Heart left ventricle (tissue), 16 donors: ENCODE results near the gene TMEM150A. TPM values are rescaled to one million over a fixed set of nuclear protein-coding genes. Genes with fewer than 3 reads are reported as not detected.

Experiments used
- ATAC-seq, 4 donors: fragments of 200-7000 bp; cut with Tn5 transposase; one replicate each; pipeline ENCODE4 v1.9.1; 2020 to 2022; ENCODE audit warnings: moderate library complexity in 4 of 4, mild to moderate bottlenecking in 3 of 4, moderate number of reproducible peaks in 1 of 4
- DNase-seq, 5 donors: peaks; one replicate each; pipeline ENCODE4 v3.0.0-alpha.2; 2020
- H3K27ac ChIP-seq, 12 donors: fragments of 200-600 bp; sonication (generic) in 4 of 12; one replicate each; pipeline versions ENCODE4 v1.5.0 to v1.8.0; 2016 to 2022; ENCODE audit warnings: mild to moderate bottlenecking in 2 of 12
- H3K27me3 ChIP-seq, 9 donors: fragments of 200-600 bp; sonication (generic) in 2 of 9; one replicate each; pipeline versions ENCODE4 v1.5.1 to v1.8.0; 2016 to 2022; ENCODE audit warnings: mild to moderate bottlenecking in 3 of 9
- H3K36me3 ChIP-seq, 9 donors: fragments of 200-600 bp; sonication (generic) in 2 of 9; one replicate each; pipeline versions ENCODE4 v1.5.0 to v1.8.0; 2018 to 2022; ENCODE audit warnings: mild to moderate bottlenecking in 2 of 9
- H3K4me1 ChIP-seq, 12 donors: fragments of 200-600 bp; sonication (generic) in 4 of 12; one replicate each; pipeline versions ENCODE4 v1.5.0 to v1.8.0; 2016 to 2022; ENCODE audit warnings: mild to moderate bottlenecking in 3 of 12
- H3K4me3 ChIP-seq, 12 donors: fragments of 200-600 bp; sonication (generic) in 4 of 12; one replicate each; pipeline versions ENCODE4 v1.5.0 to v1.8.0; 2017 to 2022; ENCODE audit warnings: mild to moderate bottlenecking in 9 of 12, moderate library complexity in 4 of 12
- H3K9me3 ChIP-seq, 12 donors: fragments of 200-600 bp; sonication (generic) in 4 of 12; one replicate each; pipeline versions ENCODE4 v1.5.0 to v1.8.0; 2016 to 2022; ENCODE audit warnings: mild to moderate bottlenecking in 1 of 12
- CTCF ChIP-seq, 12 donors: fragments of 200-600 bp; sonication (generic) in 4 of 12; IDR thresholded peaks; one replicate each; pipeline versions ENCODE4 v1.5.0 to v1.8.0; 2018 to 2022; ENCODE audit warnings: antibody characterized with exemption in 12 of 12, mild to moderate bottlenecking in 5 of 12
- POLR2A ChIP-seq, 2 donors: fragments of 450-650 bp; IDR thresholded peaks; one replicate each; pipeline ENCODE4 v1.6.1; 2017; ENCODE audit warnings: antibody characterized with exemption in 2 of 2, mild to moderate bottlenecking in 2 of 2, moderate library complexity in 2 of 2
- WGBS, 4 donors: extraction: QIAGEN DNeasy Blood & Tissue Kit in 2 of 4; methylation state at CpG; one replicate each; pipeline versions ENCODE4 v1.1.5 to v1.1.7; 2013 to 2018; 5-methylcytosine and 5-hydroxymethylcytosine counted together
- intact Hi-C, 10 donors: fragments of 100-400 bp; cut with DNase I; formaldehyde crosslinking; loops; one replicate each; pipeline versions ENCODE4 v1.11.1 to v1.14.2; 2022
- polyA plus RNA-seq, 2 donors: library from polyadenylated mRNA; stranded (reverse); fragments of 200-250 nt; gene quantifications; one replicate each; pipeline ENCODE4 v1.2.3, GENCODE V29; 2013
- total RNA-seq, 9 donors: library from RNA; depleted of rRNA in 2 of 9; stranded (reverse); fragments of >200 nt in 2 of 9; fragmentation: NEBNext Ultra II Directional in 3 of 9; extraction: Animal tissue kit (Norgen Biotek cat#: 25700) in 3 of 9; gene quantifications; one replicate each; pipeline versions ENCODE4 v1.1.0 to v1.2.4, GENCODE V29; 2016 to 2023
- donor health status: ischemic (EF 13 %, LVEDD 7.1; RV severe dilation, severe dysfunction).
- donor health status: healthy with polysubstance abuse.
- donor health status: DM: no; HTN: yes; CAD: no.
- donor health status: DM: no; HTN: no; CAD: no.
- donor health status: ischemic (EF 25% LVEDD 6.9; RV normal size, moderate dysfunction).
- donor health status: ischemic (EF 25% LVEDD 5.7; RV mildly dilated, moderate dysfunction).
- donor health status: healthy.
- donor health status: DM: yes; HTN: yes; CAD: no.
- donor health status: ischemic (EF 35%, LVEDD 5.7; RV mildly dilated, moderate dysfunction).
- donor health status: nonischemic (EF 11% LVEDD 7.7; RV severe dilation, severe dysfunction).
- donor health status: DM: yes; HTN: yes; CAD: no.
- donor health status: PGD.
- donor health status: ischemic (EF 29% LVEDD 5.4; RV normal size, mild dysfunction).
- donor health status: nonischemic (EF 23%, LVEDD 6.1; RV moderate dilation, normal function).

Gene TMEM150A
- total and polyA plus RNA-seq, 11 donors = 6.4 to 20.8 (median 11.5) TPM

DNA sequence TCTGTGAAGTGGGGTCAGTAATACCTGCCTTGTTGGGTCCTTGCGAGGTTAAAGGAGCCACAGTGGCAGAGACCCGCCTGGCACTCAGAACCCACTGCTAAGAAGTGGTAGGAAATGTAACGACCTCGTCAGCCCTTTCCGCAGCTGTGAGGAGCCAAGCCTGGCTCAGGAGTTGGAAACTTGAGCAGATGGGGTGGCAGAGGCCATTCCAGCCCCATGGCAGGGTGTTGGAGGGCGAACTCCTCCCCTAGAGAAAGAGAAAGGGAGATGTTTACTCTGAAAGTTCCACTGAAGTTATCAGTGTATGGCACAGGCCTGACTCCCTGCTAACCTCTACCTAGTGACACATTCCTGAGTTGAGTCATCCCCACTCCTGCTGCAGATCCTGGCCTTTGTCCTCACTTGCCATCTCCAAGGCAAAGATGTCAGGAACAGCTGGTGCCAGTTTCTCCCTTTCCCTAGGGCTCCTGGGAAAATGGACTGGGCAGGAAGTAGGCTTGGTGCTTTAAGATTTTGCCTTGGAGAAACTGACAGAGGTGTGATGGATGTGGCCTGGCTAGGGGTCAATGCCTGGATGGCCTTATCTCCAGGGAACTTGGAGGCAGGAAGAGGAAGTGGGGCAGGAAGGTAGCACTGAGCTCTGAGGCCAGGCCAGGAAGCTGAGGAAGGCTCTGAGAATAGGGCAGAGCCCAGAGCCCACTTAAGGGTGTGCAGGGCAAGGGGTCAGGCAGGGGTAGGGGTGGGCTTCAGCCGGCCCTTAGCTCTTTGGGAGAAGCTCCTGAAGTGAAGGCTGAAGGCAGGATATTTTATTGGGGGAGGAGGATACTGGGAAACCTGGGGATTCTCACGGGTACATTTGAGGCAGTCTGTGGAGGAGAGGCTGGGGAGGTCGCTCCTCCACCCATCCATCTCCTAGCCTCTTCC lies 17.4 kb downstream of the TMEM150A start:
- TF ChIP-seq POLR2A (IDR thresholded peaks at IDR 0.05) (no peak), CTCF (IDR thresholded peaks at IDR 0.05) (no peak)
- Histone ChIP-seq H3K36me3 (peaks cover 0 to 11% (median 0%) of the 10 kb centered on the region in 9 donors), H3K27ac (peak overlapping the region; percentile 87 to 97 (median 94)), H3K27me3 (no peaks in the 10 kb centered on the region), H3K4me3 (peak overlapping the region; percentile 50 to 90 (median 74)), H3K4me1 (peaks cover 10 to 90% (median 60%) of the 10 kb centered on the region in 12 donors), H3K9me3 (no peaks in the 10 kb centered on the region)
- intact Hi-C loops = no loop called here
- WGBS, 4 donors = 30 to 45% (median 38%) methylated on average over 9 of the region's 9 CpGs
- peak; percentile 28 to 74 (median 70) for ATAC-seq
- DNase-seq = peak in 4 of 5 donors; percentile 45 to 65 (median 54)

DNA sequence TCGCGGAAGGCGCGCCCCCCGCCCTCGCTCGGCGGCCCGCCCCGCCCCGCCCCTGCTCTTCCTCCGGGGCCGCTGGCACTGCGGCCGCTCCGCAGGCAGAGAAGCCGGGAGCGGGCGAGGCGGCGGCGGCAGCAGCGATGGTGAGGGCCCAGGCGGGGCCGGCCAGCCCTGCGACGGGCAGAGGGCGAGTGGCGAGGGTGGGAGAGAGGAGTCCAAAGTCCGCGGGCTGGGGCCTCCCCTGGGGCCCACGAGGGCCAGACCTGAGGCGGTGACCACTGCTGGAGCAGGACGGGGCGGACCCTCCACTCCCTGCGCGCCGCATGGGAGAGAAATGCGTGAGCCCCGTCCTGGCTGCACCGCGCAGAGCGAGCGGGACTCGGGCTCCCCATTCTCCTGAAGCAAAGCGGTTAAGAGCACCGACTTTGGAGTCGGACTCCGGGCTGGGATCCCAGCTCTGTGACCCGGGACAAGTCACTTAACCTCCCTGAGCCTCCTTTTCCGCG lies 18.1 kb downstream of the TMEM150A start, which contains the start of gene VAMP5:
TSS of gene VAMP5 (plus strand) at position 78 of the 503 bp plus-strand sequence. CDS start at position 138, 60 bp downstream.
- peak within 1 kb of the TSS; percentile 50 to 90 (median 74) for H3K4me3 ChIP-seq
- no peaks in the 10 kb centered on the region for H3K27me3 ChIP-seq
- intact Hi-C loops = no loop called here
- H3K4me1 ChIP-seq = peaks cover 7 to 90% (median 58%) of the 10 kb centered on the region in 12 donors
- TF ChIP-seq POLR2A (IDR thresholded peaks at IDR 0.05) (peak in 1 of 2 donors; percentile 75), CTCF (IDR thresholded peaks at IDR 0.05) (no peak)
- peak within 1 kb of the TSS; percentile 87 to 97 (median 94) for H3K27ac ChIP-seq
- H3K36me3 ChIP-seq = peaks cover 0 to 11% (median 0%) of the 10 kb centered on the region in 9 donors
- peak; percentile 30 to 65 (median 54) for ATAC-seq
- peak; percentile 44 to 76 (median 63) for DNase-seq
- no peaks in the 10 kb centered on the region for H3K9me3 ChIP-seq
- WGBS, 4 donors = 5 to 7% (median 7%) methylated on average over 37 to 52 of the region's 52 CpGs

- Histone ChIP-seq H3K36me3 (peaks cover 0 to 11% (median 0%) of the 10 kb centered on the region in 9 donors), H3K4me1 (peaks cover 7 to 89% (median 55%) of the 10 kb centered on the region in 12 donors), H3K27ac (peak overlapping the region; percentile 87 to 97 (median 94)), H3K27me3 (no peaks in the 10 kb centered on the region), H3K4me3 (peak overlapping the region; percentile 50 to 90 (median 74)), H3K9me3 (no peaks in the 10 kb centered on the region)
- no peak for DNase-seq
- WGBS, 4 donors = 26 to 33% (median 29%) methylated on average over 13 to 16 of the region's 16 CpGs
- no peak for ATAC-seq
- intact Hi-C loops = no loop called here
- no peak for TF ChIP-seq CTCF (IDR thresholded peaks at IDR 0.05)
- TF ChIP-seq POLR2A (IDR thresholded peaks at IDR 0.05) = no peak
These were observed 18.7 kb downstream of the TMEM150A start for GRCh38 chr2:85583667-85584353.
